BJ (cell line): ENCODE results near the gene PARVA. TPM values are rescaled to one million over a fixed set of nuclear protein-coding genes. Genes with fewer than 3 reads are reported as not detected.

ENCODE experiments used
- CTCF ChIA-PET: fragments of 350-600 bp; formaldehyde crosslinking; extraction: SDS; loops from one replicate; lab custom pipeline; 2021; ENCODE audit warnings: antibody characterized with exemption, inconsistent platforms; lab: Yijun Ruan, JAX
- POLR2A ChIA-PET: fragments of 300-600 bp; sonication (Branson Sonifier 250); formaldehyde crosslinking; extraction: SDS; loops from one replicate; lab custom pipeline; 2021; ENCODE audit warnings: antibody characterized with exemption; lab: Charles Lee
- DNase-seq: peaks from one replicate; pipeline ENCODE4 v3.0.0-alpha.2; 2011; ENCODE audit warnings: low read depth
- H3K27me3 ChIP-seq: 2 replicates; pipeline ENCODE4 v1.6.0; 2011; ENCODE audit warnings: low read length; ENCODE audit not compliant: control insufficient read depth, insufficient read depth
- H3K36me3 ChIP-seq: 2 replicates; pipeline ENCODE4 v1.5.1; 2011; ENCODE audit warnings: low read length; ENCODE audit not compliant: control insufficient read depth, insufficient read depth
- H3K4me3 ChIP-seq: 2 replicates; pipeline ENCODE4 v1.5.1; 2011; ENCODE audit warnings: low read depth, mild to moderate bottlenecking, control low read depth, low read length
- CTCF ChIP-seq: IDR thresholded peaks from 2 replicates; pipeline ENCODE4 v1.5.1; 2011; ENCODE audit warnings: low read depth, mild to moderate bottlenecking, control low read depth, inconsistent platforms, low read length, moderate library complexity; ENCODE audit not compliant: insufficient read depth
- polyA plus RNA-seq: library from polyadenylated mRNA; depleted of rRNA; stranded (reverse); fragments of >200 nt; gene quantifications from 2 replicates; pipeline ENCODE4 v1.2.3, GENCODE V29; 2011

Gene PARVA
- polyA plus RNA-seq, 1 experiment: 143 TPM

GRCh38 chr11:12440565-12440964, 63.2 kb downstream of the PARVA start:
- H3K27me3 ChIP-seq: no peaks in the 10 kb centered on the region
- H3K36me3 ChIP-seq: peaks cover 5% of the 10 kb centered on the region
- no peak for TF ChIP-seq CTCF
- no peak for DNase-seq
- ChIA-PET POLR2A (no interaction called here), CTCF (interaction anchor here (1.3 kb wide), 1 partner anchor 10 kb away, joined by 3 read pairs; no protein-coding TSS in a partner anchor)
- no peak overlapping the region for H3K4me3 ChIP-seq

GRCh38 chr11:12441231-12441861, 64.0 kb downstream of the PARVA start:
- peaks cover 5% of the 10 kb centered on the region for H3K36me3 ChIP-seq
- POLR2A ChIA-PET: interaction anchor here (1.1 kb wide), 1 partner anchor 9 kb away, joined by 5 read pairs; no protein-coding TSS in a partner anchor
- no peaks in the 10 kb centered on the region for H3K27me3 ChIP-seq
- CTCF ChIA-PET: interaction anchor here (1.3 kb wide), 2 partner anchors 9 to 153 kb away, joined by 3 read pairs; no protein-coding TSS in a partner anchor
- no peak overlapping the region for H3K4me3 ChIP-seq
- no peak for TF ChIP-seq CTCF
- no peak for DNase-seq

- DNase-seq: no peak
- ChIA-PET POLR2A (no interaction called here), CTCF (no interaction called here)
- no peaks in the 10 kb centered on the region for H3K27me3 ChIP-seq
- no peak overlapping the region for H3K4me3 ChIP-seq
- peaks cover 5% of the 10 kb centered on the region for H3K36me3 ChIP-seq
- no peak for TF ChIP-seq CTCF
Observed at GRCh38 chr11:12444601-12445000, 67.2 kb downstream of the PARVA start.

GRCh38 chr11:12445001-12445400, 67.6 kb downstream of the PARVA start:
- no peaks in the 10 kb centered on the region for H3K27me3 ChIP-seq
- H3K36me3 ChIP-seq: peaks cover 5% of the 10 kb centered on the region
- ChIA-PET POLR2A (no interaction called here), CTCF (no interaction called here)
- no peak for TF ChIP-seq CTCF
- DNase-seq: no peak
- H3K4me3 ChIP-seq: no peak overlapping the region

- no peak for DNase-seq
- no peaks in the 10 kb centered on the region for H3K27me3 ChIP-seq
- CTCF ChIA-PET: no interaction called here
- H3K4me3 ChIP-seq: no peak overlapping the region
- POLR2A ChIA-PET: no interaction called here
- peaks cover 5% of the 10 kb centered on the region for H3K36me3 ChIP-seq
- TF ChIP-seq CTCF: no peak
Observed at GRCh38 chr11:12446863-12447262, 69.5 kb downstream of the PARVA start.
